HPDE6-E6E7 (cell line): ENCODE data around the gene FOXD4L3.
"Not testable (repeated sequence)": the region's sequence is repeated elsewhere in the genome, so short reads cannot be mapped to it uniquely, and the experiment has no call there.

Experiments used
- DNase-seq: peaks from one replicate; pipeline ENCODE4 v3.0.0; 2011; ENCODE audit warnings: missing footprints; ENCODE audit errors: extremely low spot score

Gene FOXD4L3

DNA sequence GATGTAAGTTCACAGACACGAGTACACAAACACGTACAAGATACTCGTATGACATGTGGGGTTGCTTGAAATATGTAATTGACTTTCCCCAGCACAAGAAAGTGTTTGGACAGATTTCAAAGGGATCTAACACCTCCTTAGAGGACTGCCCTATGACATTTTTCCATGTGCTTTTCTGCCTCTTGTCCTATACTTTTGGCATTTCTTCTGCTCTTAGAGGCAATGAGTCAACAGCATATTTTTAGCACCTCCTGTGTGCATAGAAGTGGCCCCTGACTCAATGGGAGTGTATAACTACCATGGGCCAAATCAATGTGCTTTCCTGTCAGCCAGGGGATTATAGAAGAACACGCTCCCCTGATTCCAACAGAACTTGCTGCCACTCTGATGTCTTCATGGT, 49.0 kb downstream of the FOXD4L3 start:
- DNase-seq, result not testable (repeated sequence)
